ENCODE measurements around the gene CTNND2. TPM values are rescaled to one million over a fixed set of nuclear protein-coding genes. Genes with fewer than 3 reads are reported as not detected.

Gene CTNND2
- total RNA-seq, 1 donor from 2014 or later: 143 TPM

DNA sequence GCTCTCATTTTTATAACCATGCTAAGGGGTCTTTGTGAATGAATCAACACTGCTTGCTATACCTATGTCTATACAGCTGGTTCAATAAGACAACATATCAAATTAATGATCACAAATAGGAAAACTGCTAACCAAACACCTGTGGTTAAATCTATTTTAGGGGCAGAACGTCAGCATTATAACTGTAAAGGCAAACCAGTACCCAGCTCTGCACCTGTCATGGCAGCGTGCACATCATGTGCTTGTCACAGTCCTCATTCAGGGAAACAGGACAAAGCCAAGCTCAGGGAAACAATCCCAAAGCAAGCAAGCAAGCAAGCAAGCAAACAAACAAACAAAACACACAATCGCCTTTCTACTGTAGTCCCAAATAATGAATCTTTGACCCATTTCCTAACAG lies 865.5 kb downstream of the CTNND2 start:
- peaks cover 3% of the 10 kb centered on the region for H3K4me1 Mint-ChIP-seq (ENCODE audit: low read depth)
- no peak overlapping the region for H3K4me3 Mint-ChIP-seq (ENCODE audit: low read depth)
- no peak overlapping the region for H3K27ac Mint-ChIP-seq
- TF ChIP-seq, protein P1, sequence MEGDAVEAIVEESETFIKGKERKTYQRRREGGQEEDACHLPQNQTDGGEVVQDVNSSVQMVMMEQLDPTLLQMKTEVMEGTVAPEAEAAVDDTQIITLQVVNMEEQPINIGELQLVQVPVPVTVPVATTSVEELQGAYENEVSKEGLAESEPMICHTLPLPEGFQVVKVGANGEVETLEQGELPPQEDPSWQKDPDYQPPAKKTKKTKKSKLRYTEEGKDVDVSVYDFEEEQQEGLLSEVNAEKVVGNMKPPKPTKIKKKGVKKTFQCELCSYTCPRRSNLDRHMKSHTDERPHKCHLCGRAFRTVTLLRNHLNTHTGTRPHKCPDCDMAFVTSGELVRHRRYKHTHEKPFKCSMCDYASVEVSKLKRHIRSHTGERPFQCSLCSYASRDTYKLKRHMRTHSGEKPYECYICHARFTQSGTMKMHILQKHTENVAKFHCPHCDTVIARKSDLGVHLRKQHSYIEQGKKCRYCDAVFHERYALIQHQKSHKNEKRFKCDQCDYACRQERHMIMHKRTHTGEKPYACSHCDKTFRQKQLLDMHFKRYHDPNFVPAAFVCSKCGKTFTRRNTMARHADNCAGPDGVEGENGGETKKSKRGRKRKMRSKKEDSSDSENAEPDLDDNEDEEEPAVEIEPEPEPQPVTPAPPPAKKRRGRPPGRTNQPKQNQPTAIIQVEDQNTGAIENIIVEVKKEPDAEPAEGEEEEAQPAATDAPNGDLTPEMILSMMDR (IDR thresholded peaks at IDR 0.05; ENCODE audit: unreplicated experiment): no peak
- no peaks in the 10 kb centered on the region for H3K36me3 Mint-ChIP-seq (ENCODE audit: insufficient read depth)
- H3K9me3 Mint-ChIP-seq (ENCODE audit: low read depth): no peaks in the 10 kb centered on the region
- H3K27me3 Mint-ChIP-seq: no peaks in the 10 kb centered on the region
- DNase-seq (ENCODE audit: low spot score, unreplicated experiment): no peak

DNA sequence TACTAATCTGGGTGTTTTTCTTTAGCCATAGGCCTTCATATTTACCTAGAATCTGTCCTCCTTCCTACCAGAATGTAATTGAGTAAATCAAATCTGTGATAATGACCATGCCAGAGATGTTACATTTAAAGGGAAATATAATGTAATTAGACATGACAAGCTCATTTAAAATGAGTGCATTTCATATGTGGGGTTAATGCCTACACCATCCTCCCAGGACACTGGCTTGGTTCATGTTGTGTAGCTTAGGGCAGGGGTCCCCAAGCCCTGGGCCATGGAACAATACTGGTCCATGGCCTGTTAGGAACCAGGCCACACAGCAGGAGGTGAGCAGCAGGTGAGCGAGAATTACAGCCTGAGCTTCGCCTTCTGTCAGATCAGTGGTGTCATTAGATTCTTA lies 866.3 kb downstream of the CTNND2 start:
- Mint-ChIP-seq H3K36me3 (ENCODE audit: insufficient read depth) (no peaks in the 10 kb centered on the region), H3K9me3 (ENCODE audit: low read depth) (no peaks in the 10 kb centered on the region), H3K27ac (no peak overlapping the region), H3K4me1 (ENCODE audit: low read depth) (peaks cover 3% of the 10 kb centered on the region), H3K4me3 (ENCODE audit: low read depth) (no peak overlapping the region), H3K27me3 (no peaks in the 10 kb centered on the region)
- TF ChIP-seq, protein P1 (IDR thresholded peaks at IDR 0.05; ENCODE audit: unreplicated experiment): no peak
- DNase-seq (ENCODE audit: low spot score, unreplicated experiment): no peak

DNA sequence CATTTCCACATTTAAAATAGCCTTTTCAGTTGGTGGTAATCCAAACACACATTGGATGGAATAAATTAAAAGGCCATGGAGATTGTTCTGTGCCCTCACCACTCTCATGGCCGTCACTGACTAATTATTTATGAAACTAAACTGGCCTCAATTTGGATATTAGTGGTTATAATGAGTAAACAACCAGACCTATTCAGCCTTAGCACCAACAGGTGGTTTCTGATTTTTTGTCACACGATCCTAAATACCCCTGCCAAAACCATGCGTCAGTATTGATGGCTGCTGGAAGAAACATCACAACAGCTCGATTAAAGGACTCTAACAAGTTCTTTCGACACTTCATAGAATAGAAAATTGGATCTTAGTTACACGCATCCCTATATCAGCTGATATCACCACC lies 867.2 kb downstream of the CTNND2 start:
- Mint-ChIP-seq H3K4me1 (ENCODE audit: low read depth) (peaks cover 3% of the 10 kb centered on the region), H3K36me3 (ENCODE audit: insufficient read depth) (peaks cover 4% of the 10 kb centered on the region), H3K9me3 (ENCODE audit: low read depth) (peaks cover under 1% of the 10 kb centered on the region), H3K4me3 (ENCODE audit: low read depth) (no peak overlapping the region), H3K27me3 (no peaks in the 10 kb centered on the region), H3K27ac (no peak overlapping the region)
- TF ChIP-seq, protein P1 (IDR thresholded peaks at IDR 0.05; ENCODE audit: unreplicated experiment): no peak
- DNase-seq (ENCODE audit: low spot score, unreplicated experiment): no peak

DNA sequence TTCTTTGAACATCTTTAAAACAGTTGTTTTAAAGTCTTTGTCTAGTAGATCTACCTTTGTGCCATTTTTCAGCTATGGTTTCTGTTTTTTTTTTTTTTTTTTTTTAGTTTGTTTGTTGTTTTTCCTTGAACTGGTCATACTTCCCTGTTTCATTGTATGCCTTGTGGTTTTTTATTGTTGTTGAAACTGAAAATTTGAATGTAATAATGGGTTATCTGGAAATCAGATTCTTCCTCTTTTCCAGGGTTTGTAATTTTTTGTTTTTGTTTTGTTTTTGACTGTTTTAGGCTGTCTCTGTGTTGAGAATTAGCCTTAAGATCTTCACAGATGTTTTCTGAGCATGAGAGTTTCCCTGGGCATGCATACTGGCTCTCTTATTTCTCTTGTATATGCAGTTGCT lies 873.6 kb downstream of the CTNND2 start:
- H3K36me3 Mint-ChIP-seq (ENCODE audit: insufficient read depth): peaks cover 38% of the 10 kb centered on the region
- H3K27ac Mint-ChIP-seq: no peak overlapping the region
- no peak for DNase-seq (ENCODE audit: low spot score, unreplicated experiment)
- peaks cover 24% of the 10 kb centered on the region for H3K9me3 Mint-ChIP-seq (ENCODE audit: low read depth)
- no peaks in the 10 kb centered on the region for H3K27me3 Mint-ChIP-seq
- TF ChIP-seq, protein P1 (IDR thresholded peaks at IDR 0.05; ENCODE audit: unreplicated experiment): no peak
- H3K4me1 Mint-ChIP-seq (ENCODE audit: low read depth): no peaks in the 10 kb centered on the region
- H3K4me3 Mint-ChIP-seq (ENCODE audit: low read depth): no peak overlapping the region

DNA sequence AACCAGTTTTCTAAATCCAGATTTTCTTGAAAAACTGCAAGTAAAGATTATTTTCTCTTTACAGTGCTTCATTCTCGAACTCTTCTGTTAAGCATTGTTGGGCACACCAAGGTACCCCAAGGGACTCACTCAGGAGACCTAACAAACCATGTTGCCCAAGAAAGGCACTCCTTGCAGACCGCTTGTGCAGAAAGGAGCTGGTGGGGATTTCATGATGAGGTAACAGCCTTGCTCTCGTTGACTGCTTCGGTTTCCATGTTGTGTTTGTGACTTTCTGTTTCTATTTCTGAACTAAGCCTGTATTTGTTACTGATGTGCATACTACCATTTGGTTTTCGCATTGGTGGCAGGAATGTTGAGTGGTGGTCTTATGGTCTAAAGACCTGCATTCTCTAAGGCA lies 876.6 kb downstream of the CTNND2 start:
- TF ChIP-seq, protein P1 (IDR thresholded peaks at IDR 0.05; ENCODE audit: unreplicated experiment): no peak
- H3K4me3 Mint-ChIP-seq (ENCODE audit: low read depth): no peak overlapping the region
- H3K27me3 Mint-ChIP-seq: no peaks in the 10 kb centered on the region
- H3K27ac Mint-ChIP-seq: no peak overlapping the region
- peaks cover 24% of the 10 kb centered on the region for H3K9me3 Mint-ChIP-seq (ENCODE audit: low read depth)
- H3K4me1 Mint-ChIP-seq (ENCODE audit: low read depth): no peaks in the 10 kb centered on the region
- peaks cover 42% of the 10 kb centered on the region for H3K36me3 Mint-ChIP-seq (ENCODE audit: insufficient read depth)
- DNase-seq (ENCODE audit: low spot score, unreplicated experiment): no peak

Data from progenitor cell of endocrine pancreas (in vitro differentiated cells).